AG04450 (cell line): ENCODE results near the gene TRIM29. TPM values are rescaled to one million over a fixed set of nuclear protein-coding genes. Genes with fewer than 3 reads are reported as not detected.
"Not testable (repeated sequence)": the region's sequence is repeated elsewhere in the genome, so short reads cannot be mapped to it uniquely, and the experiment has no call there.

Experiments used
- CTCF ChIA-PET: fragments of 300-600, 350-600 bp; formaldehyde crosslinking; extraction: SDS; loops from one replicate; lab custom pipeline; 2022; ENCODE audit warnings: antibody characterized with exemption, inconsistent platforms; lab: Charles Lee
- POLR2A ChIA-PET: fragments of 350-600 bp; formaldehyde crosslinking; extraction: SDS; loops from one replicate; lab custom pipeline; 2021; ENCODE audit warnings: antibody characterized with exemption, inconsistent platforms; lab: Yijun Ruan, JAX
- DNase-seq: peaks from one replicate; pipeline ENCODE4 v3.0.0-alpha.2; 2011; ENCODE audit warnings: low read depth, low spot score
- H3K27ac ChIP-seq: one replicate; pipeline ENCODE4 v1.5.1; 2012; ENCODE audit warnings: low read depth, low read length, control low read depth
- H3K27me3 ChIP-seq: one replicate; pipeline ENCODE4 v1.6.0; 2012; ENCODE audit warnings: low read length; ENCODE audit not compliant: control insufficient read depth, insufficient read depth
- H3K4me3 ChIP-seq: 2 replicates; pipeline ENCODE4 v1.5.1; 2011; ENCODE audit warnings: mild to moderate bottlenecking, low read depth, low read length, control low read depth
- H3K9me3 ChIP-seq: 2 replicates; pipeline ENCODE4 v1.5.1; 2012; ENCODE audit warnings: low read length; ENCODE audit not compliant: control insufficient read depth, insufficient read depth
- CTCF ChIP-seq: IDR thresholded peaks from 2 replicates; pipeline ENCODE4 v1.5.1; 2011; ENCODE audit warnings: low read depth, low read length, control low read depth, inconsistent platforms
- polyA plus RNA-seq: library from polyadenylated mRNA; depleted of rRNA; stranded (reverse); fragments of >200 nt; gene quantifications from 2 replicates; pipeline ENCODE4 v1.2.3, GENCODE V29; 2011

TRIM29 gene
- polyA plus RNA-seq, 1 experiment, result 0.07 TPM

- no peaks in the 10 kb centered on the region for H3K9me3 ChIP-seq
- H3K27me3 ChIP-seq, result no peaks in the 10 kb centered on the region
- DNase-seq, result no peak
- no peak overlapping the region for H3K4me3 ChIP-seq
- no peak for TF ChIP-seq CTCF
- CTCF ChIA-PET, result interaction anchor here (6.4 kb wide), 1 partner anchor 12 kb away, joined by 56 read pairs; no protein-coding TSS in a partner anchor
- no peak overlapping the region for H3K27ac ChIP-seq
- POLR2A ChIA-PET, result no interaction called here
Measured at GRCh38 chr11:120182372-120182771, 44.5 kb upstream of the TRIM29 start.

GRCh38 chr11:120181376-120181975 lies 43.6 kb upstream of the TRIM29 start:
- H3K9me3 ChIP-seq, result no peaks in the 10 kb centered on the region
- POLR2A ChIA-PET, result no interaction called here
- no peak overlapping the region for H3K4me3 ChIP-seq
- H3K27me3 ChIP-seq, result peaks cover 4% of the 10 kb centered on the region
- no peak overlapping the region for H3K27ac ChIP-seq
- DNase-seq, result no peak
- no peak for TF ChIP-seq CTCF
- CTCF ChIA-PET, result interaction anchor here (0.6 to 6.4 kb wide), 7 partner anchors 9 to 120 kb away, joined by 3 to 74 read pairs (median 14); no protein-coding TSS in a partner anchor

- TF ChIP-seq CTCF, result peak; percentile 32
- POLR2A ChIA-PET, result no interaction called here
Measured at GRCh38 chr11:120180551-120181232, 42.8 kb upstream of the TRIM29 start.

GRCh38 chr11:120180063-120180462 lies 42.1 kb upstream of the TRIM29 start:
- H3K27ac ChIP-seq, result peak overlapping the region; percentile 57
- H3K9me3 ChIP-seq, H3K27me3 ChIP-seq, H3K4me3 ChIP-seq, POLR2A ChIA-PET, DNase-seq: not testable (repeated sequence)
- CTCF ChIA-PET, result interaction anchor here (0.9 to 6.4 kb wide), 6 partner anchors 9 to 121 kb away, joined by 3 to 74 read pairs (median 16); no protein-coding TSS in a partner anchor

More at GRCh38 chr11:120180551-120181232, 42.8 kb upstream of the TRIM29 start:
- H3K4me3 ChIP-seq, result no peak overlapping the region
- peaks cover 6% of the 10 kb centered on the region for H3K27me3 ChIP-seq
- H3K27ac ChIP-seq, result peak overlapping the region; percentile 57
- DNase-seq, result no peak
- CTCF ChIA-PET, result interaction anchor here (0.6 to 6.4 kb wide), 9 partner anchors 8 to 121 kb away, joined by 3 to 74 read pairs (median 4); no protein-coding TSS in a partner anchor
- no peaks in the 10 kb centered on the region for H3K9me3 ChIP-seq

GRCh38 chr11:120179057-120179672 lies 41.3 kb upstream of the TRIM29 start:
- POLR2A ChIA-PET, result interaction anchor here (1.1 kb wide), 1 partner anchor 33 kb away, joined by 3 read pairs; no protein-coding TSS in a partner anchor
- Histone ChIP-seq H3K27me3 (peaks cover 14% of the 10 kb centered on the region), H3K4me3 (no peak overlapping the region), H3K27ac (no peak overlapping the region), H3K9me3 (no peaks in the 10 kb centered on the region)
- CTCF ChIA-PET, result interaction anchor here (1.3 to 6.4 kb wide), 6 partner anchors 9 to 156 kb away, joined by 4 to 74 read pairs (median 16); no protein-coding TSS in a partner anchor
- no peak for DNase-seq
- no peak for TF ChIP-seq CTCF
